Gastrocnemius medialis (tissue), 4 donors: ENCODE results near the gene MYO18B.

Experiments used
- CTCF ChIP-seq, 5 experiments: fragments of 450-650 bp in 3 of 5; fragments of 200-600 bp in 2 of 5; sonication (generic) in 2 of 5; IDR thresholded peaks in 4 of 5; conservative IDR thresholded peaks in 1 of 5; 1 replicate in 4 of 5; 2 replicates in 1 of 5; pipeline ENCODE4 v1.5.1; 2016 to 2019; ENCODE audit warnings: antibody characterized with exemption in 5 of 5, mild to moderate bottlenecking in 3 of 5, moderate library complexity in 3 of 5
- POLR2A ChIP-seq, 2 donors: fragments of 450-650 bp; IDR thresholded peaks; one replicate each; pipeline ENCODE4 v1.6.1; 2017; ENCODE audit warnings: antibody characterized with exemption in 2 of 2, mild to moderate bottlenecking in 2 of 2, moderate library complexity in 2 of 2

DNA sequence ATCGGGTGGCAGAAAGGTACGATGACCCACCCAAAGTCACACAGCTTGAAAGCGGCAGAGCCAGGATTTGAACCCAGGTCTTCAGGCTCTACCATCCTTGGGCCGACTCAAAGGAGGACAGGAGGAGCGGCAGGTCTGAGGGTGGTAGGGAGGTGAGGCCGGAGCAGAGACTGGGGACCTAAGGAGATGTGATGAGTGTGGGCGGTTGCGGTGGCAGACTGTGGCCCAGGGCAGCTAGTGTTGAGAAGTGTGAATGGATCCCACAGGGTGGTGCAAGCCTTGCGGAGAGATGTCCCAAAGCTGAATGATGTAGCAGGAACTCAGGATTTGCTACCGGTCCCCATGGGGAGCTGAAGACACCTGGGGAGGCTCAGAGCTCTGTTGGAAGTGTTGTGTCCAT is 180.2 kb downstream of the MYO18B start:
- TF ChIP-seq CTCF (IDR thresholded peaks at IDR 0.05 in 4 of 5, conservative IDR thresholded peaks at IDR 0.05 in 1 of 5) (no peak), POLR2A (IDR thresholded peaks at IDR 0.05) (no peak)
